Parathyroid adenoma (tissue), 2 donors: Measurements from ENCODE around the gene OXCT1.

Source experiments
- H2AFZ ChIP-seq: fragments of 300-600 bp; sonication (generic); one replicate; pipeline ENCODE4 v1.7.0; 2017; ENCODE audit warnings: antibody characterized with exemption, mild to moderate bottlenecking
- H3K27ac ChIP-seq: fragments of 300-600 bp; sonication (generic); one replicate; pipeline ENCODE4 v1.7.0; 2017
- H3K27me3 ChIP-seq: fragments of 300-600 bp; sonication (generic); one replicate; pipeline ENCODE4 v1.7.0; 2017; ENCODE audit warnings: low read length; ENCODE audit not compliant: control insufficient read depth, insufficient read depth
- H3K36me3 ChIP-seq: fragments of 300-600 bp; sonication (generic); one replicate; pipeline ENCODE4 v1.7.0; 2017; ENCODE audit warnings: low read length; ENCODE audit not compliant: control insufficient read depth, insufficient read depth
- H3K4me1 ChIP-seq: fragments of 300-600 bp; sonication (generic); one replicate; pipeline ENCODE4 v1.7.0; 2017; ENCODE audit warnings: control low read depth
- H3K4me2 ChIP-seq: fragments of 300-600 bp; sonication (generic); one replicate; pipeline ENCODE4 v1.7.0; 2017; ENCODE audit warnings: low read length
- H3K4me3 ChIP-seq: fragments of 300-600 bp; sonication (generic); one replicate; pipeline ENCODE4 v1.7.0; 2017; ENCODE audit warnings: low read depth, low read length
- H3K79me2 ChIP-seq: fragments of 300-600 bp; sonication (generic); one replicate; pipeline ENCODE4 v1.7.0; 2017; ENCODE audit warnings: control low read depth
- H3K9ac ChIP-seq: fragments of 300-600 bp; sonication (generic); one replicate; pipeline ENCODE4 v1.7.0; 2017; ENCODE audit warnings: mild to moderate bottlenecking
- H3K9me3 ChIP-seq: fragments of 300-600 bp; sonication (generic); one replicate; pipeline ENCODE4 v1.7.0; 2017; ENCODE audit warnings: low read length; ENCODE audit not compliant: control insufficient read depth
- TF ChIP-seq, protein P1 (sequence below): fragments of 300-600 bp; sonication (generic); IDR thresholded peaks from one replicate; pipeline ENCODE4 v1.7.0; 2017; ENCODE audit warnings: antibody characterized with exemption, mild to moderate bottlenecking
- donor health status: primary hyperparathyroidism.

OXCT1 gene

GRCh38 chr5:41892031-41892430, 21.8 kb upstream of the OXCT1 start:
- Histone ChIP-seq H3K79me2 (no peaks in the 10 kb centered on the region), H3K4me2 (no peak overlapping the region), H3K27ac (no peak overlapping the region), H3K4me1 (no peaks in the 10 kb centered on the region), H3K9me3 (no peaks in the 10 kb centered on the region), H3K27me3 (no peaks in the 10 kb centered on the region), H3K9ac (no peak overlapping the region), H2AFZ (no peak overlapping the region), H3K36me3 (no peaks in the 10 kb centered on the region), H3K4me3 (no peak overlapping the region)
- TF ChIP-seq, protein P1, sequence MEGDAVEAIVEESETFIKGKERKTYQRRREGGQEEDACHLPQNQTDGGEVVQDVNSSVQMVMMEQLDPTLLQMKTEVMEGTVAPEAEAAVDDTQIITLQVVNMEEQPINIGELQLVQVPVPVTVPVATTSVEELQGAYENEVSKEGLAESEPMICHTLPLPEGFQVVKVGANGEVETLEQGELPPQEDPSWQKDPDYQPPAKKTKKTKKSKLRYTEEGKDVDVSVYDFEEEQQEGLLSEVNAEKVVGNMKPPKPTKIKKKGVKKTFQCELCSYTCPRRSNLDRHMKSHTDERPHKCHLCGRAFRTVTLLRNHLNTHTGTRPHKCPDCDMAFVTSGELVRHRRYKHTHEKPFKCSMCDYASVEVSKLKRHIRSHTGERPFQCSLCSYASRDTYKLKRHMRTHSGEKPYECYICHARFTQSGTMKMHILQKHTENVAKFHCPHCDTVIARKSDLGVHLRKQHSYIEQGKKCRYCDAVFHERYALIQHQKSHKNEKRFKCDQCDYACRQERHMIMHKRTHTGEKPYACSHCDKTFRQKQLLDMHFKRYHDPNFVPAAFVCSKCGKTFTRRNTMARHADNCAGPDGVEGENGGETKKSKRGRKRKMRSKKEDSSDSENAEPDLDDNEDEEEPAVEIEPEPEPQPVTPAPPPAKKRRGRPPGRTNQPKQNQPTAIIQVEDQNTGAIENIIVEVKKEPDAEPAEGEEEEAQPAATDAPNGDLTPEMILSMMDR = no peak

DNA sequence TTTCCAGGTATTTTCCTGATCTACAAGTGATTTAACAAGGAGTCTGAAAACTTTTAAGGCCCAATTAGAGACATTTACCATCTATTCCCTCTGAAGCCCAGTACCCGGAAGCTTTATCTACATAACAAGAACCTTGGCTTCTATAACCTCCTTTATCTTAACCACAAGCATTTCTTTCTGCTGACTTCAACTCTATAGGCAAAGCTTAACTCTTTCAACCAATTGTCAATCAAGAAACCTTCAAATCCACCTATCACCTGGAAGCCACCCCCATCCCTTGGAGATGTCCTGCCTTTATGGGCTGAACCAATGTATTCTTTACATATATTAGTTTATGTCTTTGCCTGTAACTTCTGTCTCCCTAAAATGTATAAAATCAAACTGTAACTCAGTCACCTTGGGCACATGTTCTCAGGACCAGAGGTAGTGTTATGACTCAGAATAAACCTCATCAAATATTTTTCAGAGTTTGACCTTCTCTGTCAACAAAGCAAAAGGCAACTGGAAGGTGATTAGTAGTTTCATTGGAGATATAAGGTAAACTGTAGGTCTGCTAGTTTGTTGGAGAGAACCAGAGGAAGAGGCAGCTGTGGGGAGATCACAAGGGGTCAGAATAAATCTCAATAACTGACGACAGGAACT, 21.0 kb upstream of the OXCT1 start:
- no peaks in the 10 kb centered on the region for H3K79me2 ChIP-seq
- no peak overlapping the region for H3K4me3 ChIP-seq
- TF ChIP-seq, protein P1 = no peak
- no peak overlapping the region for H3K9ac ChIP-seq
- H3K27ac ChIP-seq = no peak overlapping the region
- no peaks in the 10 kb centered on the region for H3K9me3 ChIP-seq
- H3K27me3 ChIP-seq = no peaks in the 10 kb centered on the region
- H2AFZ ChIP-seq = no peak overlapping the region
- H3K36me3 ChIP-seq = no peaks in the 10 kb centered on the region
- no peaks in the 10 kb centered on the region for H3K4me1 ChIP-seq
- H3K4me2 ChIP-seq = no peak overlapping the region

GRCh38 chr5:41885286-41885685, 15.1 kb upstream of the OXCT1 start:
- H3K9ac ChIP-seq = no peak overlapping the region
- H3K27me3 ChIP-seq = no peaks in the 10 kb centered on the region
- no peak overlapping the region for H3K4me2 ChIP-seq
- H2AFZ ChIP-seq = no peak overlapping the region
- no peaks in the 10 kb centered on the region for H3K9me3 ChIP-seq
- no peaks in the 10 kb centered on the region for H3K4me1 ChIP-seq
- TF ChIP-seq, protein P1 = no peak
- H3K36me3 ChIP-seq = no peaks in the 10 kb centered on the region
- no peak overlapping the region for H3K27ac ChIP-seq
- H3K79me2 ChIP-seq = no peaks in the 10 kb centered on the region
- H3K4me3 ChIP-seq = no peak overlapping the region

- no peak overlapping the region for H2AFZ ChIP-seq
- H3K9ac ChIP-seq = no peak overlapping the region
- H3K27ac ChIP-seq = no peak overlapping the region
- no peaks in the 10 kb centered on the region for H3K9me3 ChIP-seq
- H3K4me2 ChIP-seq = no peak overlapping the region
- no peaks in the 10 kb centered on the region for H3K79me2 ChIP-seq
- TF ChIP-seq, protein P1 = no peak
- H3K36me3 ChIP-seq = no peaks in the 10 kb centered on the region
- H3K4me1 ChIP-seq = no peaks in the 10 kb centered on the region
- no peak overlapping the region for H3K4me3 ChIP-seq
- H3K27me3 ChIP-seq = no peaks in the 10 kb centered on the region
Measured at GRCh38 chr5:41883936-41884335, 13.7 kb upstream of the OXCT1 start.

DNA sequence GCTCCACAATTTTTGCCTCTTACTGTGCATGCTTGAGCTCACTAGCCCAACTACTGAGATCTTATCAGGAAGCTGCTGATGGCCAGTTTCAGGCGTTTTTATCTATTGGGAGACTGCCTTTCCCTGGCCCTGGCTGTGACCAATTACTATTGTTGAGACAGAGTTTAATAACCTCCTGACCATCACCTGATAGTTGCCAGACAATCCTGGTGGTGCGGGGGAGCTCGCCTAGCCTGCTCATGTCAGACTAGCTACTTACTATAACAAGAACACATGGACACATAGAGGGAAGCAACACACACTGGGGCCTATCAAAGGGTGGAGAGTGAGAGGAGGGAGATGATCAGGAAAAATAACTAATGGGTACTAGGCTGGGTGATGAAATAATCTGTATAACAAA, 13.0 kb upstream of the OXCT1 start:
- H3K27ac ChIP-seq = no peak overlapping the region
- no peak overlapping the region for H2AFZ ChIP-seq
- H3K27me3 ChIP-seq = no peaks in the 10 kb centered on the region

More for the DNA sequence above, 13.0 kb upstream of the OXCT1 start:
- Histone ChIP-seq H3K9ac (no peak overlapping the region), H3K79me2 (no peaks in the 10 kb centered on the region), H3K9me3 (no peaks in the 10 kb centered on the region), H3K4me3 (no peak overlapping the region), H3K36me3 (no peaks in the 10 kb centered on the region), H3K4me2 (no peak overlapping the region), H3K4me1 (no peaks in the 10 kb centered on the region)
- TF ChIP-seq, protein P1 = no peak
